SU-DHL-6 (cell line): Measurements from ENCODE around the gene SPP1.

Experiments
- EZH2phosphoT487 ChIP-seq: fragments of 200-600 bp; sonication (generic), shearing (Covaris generic); conservative IDR thresholded peaks from 2 replicates; pipeline ENCODE4 v1.6.1; 2018; ENCODE audit warnings: mild to moderate bottlenecking, antibody characterized with exemption, low read length, moderate library complexity, mixed read lengths
- TF ChIP-seq, protein P1 (sequence below): fragments of 200-600 bp; sonication (generic); IDR thresholded peaks from one replicate; pipeline ENCODE4 v1.5.1; 2017; ENCODE audit warnings: antibody characterized with exemption, mild to moderate bottlenecking, low read length, moderate library complexity; ENCODE audit not compliant: insufficient read depth, poor library complexity, severe bottlenecking

DNA sequence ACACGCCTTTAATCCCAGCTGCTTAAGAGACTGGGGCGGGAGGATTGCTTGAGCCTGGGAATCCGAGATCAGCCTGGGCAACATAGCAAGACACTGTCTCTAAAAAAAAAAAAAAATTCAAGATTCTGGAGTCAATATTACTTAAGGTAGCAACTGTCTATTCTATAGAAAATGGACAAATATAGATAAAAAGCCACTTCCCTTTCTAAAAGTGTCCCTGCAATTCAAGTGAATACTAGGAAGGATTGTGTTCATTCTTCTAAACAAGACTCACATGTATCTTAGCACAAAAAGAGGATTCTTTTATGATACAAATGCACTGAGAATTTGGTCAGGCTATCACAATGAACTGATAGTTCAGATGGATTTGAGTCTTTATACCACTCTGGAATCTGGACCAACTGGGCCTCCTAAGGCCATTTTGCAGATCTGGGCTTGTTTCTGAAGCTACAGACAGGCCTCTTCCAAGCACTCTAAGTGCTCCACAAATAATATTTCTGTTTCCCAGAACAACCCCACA, 38.9 kb downstream of the SPP1 start:
- TF ChIP-seq, protein P1, sequence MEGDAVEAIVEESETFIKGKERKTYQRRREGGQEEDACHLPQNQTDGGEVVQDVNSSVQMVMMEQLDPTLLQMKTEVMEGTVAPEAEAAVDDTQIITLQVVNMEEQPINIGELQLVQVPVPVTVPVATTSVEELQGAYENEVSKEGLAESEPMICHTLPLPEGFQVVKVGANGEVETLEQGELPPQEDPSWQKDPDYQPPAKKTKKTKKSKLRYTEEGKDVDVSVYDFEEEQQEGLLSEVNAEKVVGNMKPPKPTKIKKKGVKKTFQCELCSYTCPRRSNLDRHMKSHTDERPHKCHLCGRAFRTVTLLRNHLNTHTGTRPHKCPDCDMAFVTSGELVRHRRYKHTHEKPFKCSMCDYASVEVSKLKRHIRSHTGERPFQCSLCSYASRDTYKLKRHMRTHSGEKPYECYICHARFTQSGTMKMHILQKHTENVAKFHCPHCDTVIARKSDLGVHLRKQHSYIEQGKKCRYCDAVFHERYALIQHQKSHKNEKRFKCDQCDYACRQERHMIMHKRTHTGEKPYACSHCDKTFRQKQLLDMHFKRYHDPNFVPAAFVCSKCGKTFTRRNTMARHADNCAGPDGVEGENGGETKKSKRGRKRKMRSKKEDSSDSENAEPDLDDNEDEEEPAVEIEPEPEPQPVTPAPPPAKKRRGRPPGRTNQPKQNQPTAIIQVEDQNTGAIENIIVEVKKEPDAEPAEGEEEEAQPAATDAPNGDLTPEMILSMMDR = no peak
- TF ChIP-seq EZH2phosphoT487 = no peak
